K562 (cell line): ENCODE data around the gene GRID2IP. TPM values are rescaled to one million over a fixed set of nuclear protein-coding genes. Genes with fewer than 3 reads are reported as not detected.

Source experiments
- ATAC-seq: fragments of 200-7000 bp; cut with Tn5 transposase; 3 replicates; pipeline ENCODE4 v1.9.1; 2020; ENCODE audit warnings: moderate library complexity
- BruUV-seq: library from RNA; stranded (reverse); fragments of 400-500 nt; replicated peaks from 2 replicates; lab custom pipeline; 2021; lab: Mats Ljungman, UMichigan
- CTCF ChIA-PET: fragments of 300-600 bp; formaldehyde crosslinking; extraction: SDS; loops from one replicate; lab custom pipeline; 2021; ENCODE audit warnings: low intra/inter-chr PET ratio; lab: Yijun Ruan, JAX
- POLR2A ChIA-PET: fragments of 300-600, 350-650 bp; sonication (Branson Sonifier 250); formaldehyde crosslinking; extraction: SDS; loops from one replicate; lab custom pipeline; 2021; ENCODE audit warnings: antibody characterized with exemption, inconsistent platforms; lab: Yijun Ruan, JAX
- DNase-seq, 4 experiments: peaks; one replicate each; pipeline versions ENCODE4 v3.0.0 to v3.0.0-alpha.2; 2011 to 2018; ENCODE audit warnings: low spot score in 3 of 4, mixed read lengths in 3 of 4; ENCODE audit errors: extremely low read depth in 1 of 4
- FAIRE-seq: peaks from 2 replicates; lab custom pipeline; 2011; peaks lifted over from hg19 to GRCh38; lab: Jason Lieb, UNC
- H2AFZ ChIP-seq: 2 replicates; pipeline ENCODE4 v1.6.0; 2011; ENCODE audit warnings: low read depth, low read length, control low read depth, inconsistent platforms
- H3K27ac ChIP-seq: fragments of 200-600 bp; 3 replicates; pipeline ENCODE4 v1.8.0; 2011; ENCODE audit warnings: low read depth, mild to moderate bottlenecking, control low read depth, inconsistent platforms, low read length, moderate library complexity, mixed read lengths; ENCODE audit errors: extremely low read depth
- H3K27me3 ChIP-seq, 2 experiments: fragments of 300-600 bp in 1 of 2; 2 replicates in 1 of 2; 3 replicates in 1 of 2; pipeline versions ENCODE4 v1.6.0 to v1.8.0; 2011; ENCODE audit warnings: inconsistent platforms in 2 of 2, low read length in 2 of 2, mild to moderate bottlenecking in 1 of 2, mixed read lengths in 1 of 2, moderate library complexity in 1 of 2; ENCODE audit not compliant: control insufficient read depth in 2 of 2, insufficient read depth in 2 of 2
- H3K36me3 ChIP-seq: fragments of 300-600 bp; 3 replicates; pipeline ENCODE4 v1.8.0; 2011; ENCODE audit warnings: mild to moderate bottlenecking, low read length, inconsistent platforms; ENCODE audit not compliant: control insufficient read depth, insufficient read depth
- H3K4me1 ChIP-seq, 2 experiments: fragments of 200-600 bp in 1 of 2; replicated peaks in 1 of 2; 2 replicates in 1 of 2; 3 replicates in 1 of 2; pipeline versions ENCODE4 v1.5.1 to v1.8.0; 2011; ENCODE audit warnings: inconsistent platforms in 2 of 2, low read length in 2 of 2, mild to moderate bottlenecking in 1 of 2, mixed read lengths in 1 of 2, moderate library complexity in 1 of 2; ENCODE audit not compliant: control insufficient read depth in 2 of 2, insufficient read depth in 2 of 2
- H3K4me2 ChIP-seq: 2 replicates; pipeline ENCODE4 v1.6.1; 2011; ENCODE audit warnings: low read length, control low read depth, inconsistent platforms, mixed read lengths; ENCODE audit not compliant: insufficient read depth
- H3K4me3 ChIP-seq: fragments of 200-600 bp; sonication (generic), shearing (Covaris generic); 2 replicates; pipeline ENCODE4 v1.5.1; 2016; ENCODE audit warnings: control low read depth, inconsistent platforms
- H3K79me2 ChIP-seq: fragments of 200-600 bp; 3 replicates; pipeline ENCODE4 v1.8.0; 2011; ENCODE audit warnings: low read length, inconsistent platforms; ENCODE audit not compliant: control insufficient read depth, insufficient read depth
- H3K9ac ChIP-seq, 2 experiments: 2 replicates each; pipeline versions ENCODE4 v1.6.0 to v1.6.1; 2011; ENCODE audit warnings: low read depth in 2 of 2, low read length in 2 of 2, control low read depth in 1 of 2, inconsistent platforms in 1 of 2, mild to moderate bottlenecking in 1 of 2, mixed read lengths in 1 of 2; ENCODE audit not compliant: insufficient read depth in 1 of 2
- H3K9me1 ChIP-seq: one replicate; pipeline ENCODE4 v1.6.0; 2011; ENCODE audit warnings: inconsistent platforms, mild to moderate bottlenecking, low read length, moderate library complexity; ENCODE audit not compliant: control insufficient read depth, insufficient read depth
- H3K9me3 ChIP-seq: replicated peaks from 2 replicates; pipeline ENCODE4 v1.5.1; 2011; ENCODE audit warnings: low read depth, low read length, inconsistent platforms; ENCODE audit not compliant: control insufficient read depth, insufficient read depth
- H4K20me1 ChIP-seq: replicated peaks from 2 replicates; pipeline ENCODE4 v1.6.1; 2011; ENCODE audit warnings: low read length, inconsistent platforms, mixed read lengths; ENCODE audit not compliant: control insufficient read depth, insufficient read depth
- CBX5 ChIP-seq: IDR thresholded peaks from 2 replicates; pipeline ENCODE4 v1.6.1; 2014; ENCODE audit warnings: low read depth, borderline replicate concordance
- EP300 ChIP-seq: IDR thresholded peaks from 2 replicates; pipeline ENCODE4 v1.6.1; 2012; ENCODE audit warnings: low read length, improper control_type of control experiment
- NFIC ChIP-seq: fragments of 450-650 bp; IDR thresholded peaks from 2 replicates; pipeline ENCODE4 v1.6.1; 2017; ENCODE audit warnings: mild to moderate bottlenecking, inconsistent platforms
- PKNOX1 ChIP-seq: fragments of 450-650 bp; IDR thresholded peaks from 2 replicates; pipeline ENCODE4 v1.6.1; 2016
- SPI1 ChIP-seq: IDR thresholded peaks from 2 replicates; pipeline ENCODE4 v1.6.1; 2011; ENCODE audit warnings: low read depth, low read length, control low read depth, borderline replicate concordance
- ZBTB5 ChIP-seq: fragments of 450-650 bp; IDR thresholded peaks from 2 replicates; pipeline ENCODE4 v1.6.1; 2017; ENCODE audit warnings: antibody characterized with exemption
- ZNF12 ChIP-seq: sonication (generic); formaldehyde crosslinking; IDR thresholded peaks from 2 replicates; pipeline ENCODE4 v1.4.0; 2020; ENCODE audit warnings: mild to moderate bottlenecking, missing genetic modification reagents
- WGBS: fragments of 100-300 bp; shearing (Covaris generic); methylation state at CpG from one replicate; pipeline ENCODE4 v1.1.6; 2016; ENCODE audit warnings: low coverage, mixed read lengths; ENCODE audit not compliant: insufficient coverage; ENCODE audit errors: missing lambda C conversion rate; 5-methylcytosine and 5-hydroxymethylcytosine counted together
- in situ Hi-C: fragments of 300-500 bp; cut with MboI; formaldehyde crosslinking; loops from 4 replicates; pipeline ENCODE4 v1.15.0; 2018; ENCODE audit warnings: inconsistent platforms, mixed read lengths
- intact Hi-C: fragments of 100-400 bp; cut with micrococcal nuclease; formaldehyde crosslinking; loops from 2 replicates; pipeline ENCODE4 v1.14.2; 2022
- polyA plus RNA-seq, 8 experiments: library from polyadenylated mRNA; depleted of rRNA in 4 of 8; stranded (reverse) in 5 of 8; unstranded in 3 of 8; fragments of >200 nt; fragmentation: Nextera tagmentation in 2 of 8; fragmentation: Illumina TruSeq in 1 of 8; extraction: Ambion mirVana in 2 of 8; extraction: Trizol in 1 of 8; gene quantifications; 2 replicates each; pipeline versions ENCODE4 v1.2.1 to v1.2.3, GENCODE V29; 2011 to 2014; ENCODE audit warnings: inconsistent platforms in 1 of 8, missing spikeins in 1 of 8
- total RNA-seq, 7 experiments: library from RNA; depleted of rRNA in 6 of 7; stranded (reverse); fragments of >200 nt in 6 of 7; fragmentation: Illumina TruSeq in 2 of 7; extraction: Trizol in 2 of 7; gene quantifications; 2 replicates each; pipeline versions ENCODE4 v1.2.1 to v1.2.3, GENCODE V29; 2011 to 2021; ENCODE audit warnings: low replicate concordance in 1 of 7
- TF ChIP-seq, protein P1 (sequence below): fragments of 450-650 bp; IDR thresholded peaks from 2 replicates; pipeline ENCODE4 v1.7.1; 2018; ENCODE audit warnings: mild to moderate bottlenecking, low read depth; ENCODE audit not compliant: partially characterized antibody

GRID2IP gene
- total and polyA plus RNA-seq, 9 of the 15 experiments (the other 6 are each of a cell fraction or from before 2014, with no cell fraction given): not detected

GRCh38 chr7:6571160-6571779, 20.0 kb upstream of the GRID2IP start:
- H3K4me1 ChIP-seq: peaks cover 3 to 4% of the 10 kb centered on the region in 2 experiments; a peak in 3 of 5 replicates
- H3K36me3 ChIP-seq: no peaks in the 10 kb centered on the region
- H3K4me3 ChIP-seq: no peak overlapping the region
- WGBS: 10% methylated on average over 7 of the region's 7 CpGs
- in situ Hi-C loops: no loop called here
- H4K20me1 ChIP-seq: no peaks in the 10 kb centered on the region
- BruUV-seq: no TSS peak
- intact Hi-C loops: no loop called here
- H3K27me3 ChIP-seq: peaks cover 13 to 14% of the 10 kb centered on the region in 2 experiments; a peak in 3 of 5 replicates
- FAIRE-seq (no peak), ATAC-seq (no peak; the same call in 2 of the 3 replicates), DNase-seq (no peak)
- TF ChIP-seq PKNOX1 (peak; percentile 39; the same call in 1 of the 2 replicates), ZNF12 (CRISPR knock-in tag) (peak; percentile 91), NFIC (peak; percentile 57), CBX5 (no peak), SPI1 (no peak), EP300 (no peak), ZBTB5 (no peak)
- TF ChIP-seq, protein P1, sequence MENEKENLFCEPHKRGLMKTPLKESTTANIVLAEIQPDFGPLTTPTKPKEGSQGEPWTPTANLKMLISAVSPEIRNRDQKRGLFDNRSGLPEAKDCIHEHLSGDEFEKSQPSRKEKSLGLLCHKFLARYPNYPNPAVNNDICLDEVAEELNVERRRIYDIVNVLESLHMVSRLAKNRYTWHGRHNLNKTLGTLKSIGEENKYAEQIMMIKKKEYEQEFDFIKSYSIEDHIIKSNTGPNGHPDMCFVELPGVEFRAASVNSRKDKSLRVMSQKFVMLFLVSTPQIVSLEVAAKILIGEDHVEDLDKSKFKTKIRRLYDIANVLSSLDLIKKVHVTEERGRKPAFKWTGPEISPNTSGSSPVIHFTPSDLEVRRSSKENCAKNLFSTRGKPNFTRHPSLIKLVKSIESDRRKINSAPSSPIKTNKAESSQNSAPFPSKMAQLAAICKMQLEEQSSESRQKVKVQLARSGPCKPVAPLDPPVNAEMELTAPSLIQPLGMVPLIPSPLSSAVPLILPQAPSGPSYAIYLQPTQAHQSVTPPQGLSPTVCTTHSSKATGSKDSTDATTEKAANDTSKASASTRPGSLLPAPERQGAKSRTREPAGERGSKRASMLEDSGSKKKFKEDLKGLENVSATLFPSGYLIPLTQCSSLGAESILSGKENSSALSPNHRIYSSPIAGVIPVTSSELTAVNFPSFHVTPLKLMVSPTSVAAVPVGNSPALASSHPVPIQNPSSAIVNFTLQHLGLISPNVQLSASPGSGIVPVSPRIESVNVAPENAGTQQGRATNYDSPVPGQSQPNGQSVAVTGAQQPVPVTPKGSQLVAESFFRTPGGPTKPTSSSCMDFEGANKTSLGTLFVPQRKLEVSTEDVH: no peak
- H2AFZ ChIP-seq: 0 out of 2 replicates have a peak overlapping the region, but pooled peaks have one; percentile 24
- CTCF ChIA-PET: interaction anchor here (0.7 kb wide), 1 partner anchor 16 kb away, joined by 4 read pairs; no protein-coding TSS in a partner anchor
- H3K9me1 ChIP-seq: no peaks in the 10 kb centered on the region
- peak overlapping the region in 1 of 2 experiments; percentile 61; a peak in 1 of 4 replicates for H3K9ac ChIP-seq
- POLR2A ChIA-PET: interaction anchor here (0.7 kb wide), 1 partner anchor 13 kb away, joined by 5 read pairs; no protein-coding TSS in a partner anchor
- H3K4me2 ChIP-seq: no peak overlapping the region
- peaks cover 3% of the 10 kb centered on the region; the same call in 2 of the 3 replicates for H3K79me2 ChIP-seq
- H3K9me3 ChIP-seq: no peaks in the 10 kb centered on the region
- H3K27ac ChIP-seq: no peak overlapping the region; the same call in 2 of the 3 replicates
